HG02973 (cell line): ENCODE data around the gene VASN.
"Not testable (repeated sequence)": the region's sequence is repeated elsewhere in the genome, so short reads cannot be mapped to it uniquely, and the experiment has no call there.

Source experiments
- ATAC-seq: cut with Tn5 transposase; IDR thresholded peaks from one replicate; pipeline ENCODE4 v1.9.1; 2021; ENCODE audit warnings: moderate library complexity; ENCODE audit not compliant: unreplicated experiment

The VASN gene

GRCh38 chr16:4371357-4372000 lies at the start of gene VASN:
Gene VASN, plus strand, starts transcription at chr16:4371848. Its CDS starts 9,030 bp downstream, at chr16:4380878.
- no peak for ATAC-seq

- no peak for ATAC-seq
These were observed 49.3 kb upstream of the VASN start for GRCh38 chr16:4322121-4323052.

GRCh38 chr16:4323071-4323844 lies 48.4 kb upstream of the VASN start:
- no peak for ATAC-seq

- no peak for ATAC-seq
These were observed 47.7 kb upstream of the VASN start for GRCh38 chr16:4323845-4324488.

- ATAC-seq: no peak
These were observed 47.0 kb upstream of the VASN start for GRCh38 chr16:4324492-4325252.

- no peak for ATAC-seq
These were observed 46.3 kb upstream of the VASN start for GRCh38 chr16:4325253-4325758.

GRCh38 chr16:4327386-4328045 lies 44.1 kb upstream of the VASN start:
- no peak for ATAC-seq

GRCh38 chr16:4328046-4328781 lies 43.4 kb upstream of the VASN start:
- no peak for ATAC-seq

- no peak for ATAC-seq
These were observed 42.6 kb upstream of the VASN start for GRCh38 chr16:4328782-4329775.

GRCh38 chr16:4330277-4330874 lies 41.3 kb upstream of the VASN start:
- ATAC-seq: no peak

- ATAC-seq: no peak
These were observed 39.6 kb upstream of the VASN start for GRCh38 chr16:4332083-4332482.

- no peak for ATAC-seq
These were observed 38.9 kb upstream of the VASN start for GRCh38 chr16:4332623-4333307.

- no peak for ATAC-seq
These were observed 38.4 kb upstream of the VASN start for GRCh38 chr16:4333308-4333638.

- not testable (repeated sequence) for ATAC-seq
These were observed 37.9 kb upstream of the VASN start for GRCh38 chr16:4333714-4334113.

GRCh38 chr16:4334724-4335495 lies 36.7 kb upstream of the VASN start:
- ATAC-seq: no peak
